ENCODE data around the gene QKI. TPM values are rescaled to one million over a fixed set of nuclear protein-coding genes. Genes with fewer than 3 reads are reported as not detected.

Gene QKI
- polyA plus RNA-seq, 1 donor (not counting 4 experiments of a cell fraction or from before 2014, with no cell fraction given): 53.3 TPM

GRCh38 chr6:163444077-163444476, 29.6 kb downstream of the QKI start:
- no peaks in the 10 kb centered on the region for H3K27me3 ChIP-seq (ENCODE audit: control insufficient read depth, extremely low read depth, insufficient read depth, low read length)
- no peak overlapping the region for H2AFZ ChIP-seq (ENCODE audit: control insufficient read depth, low read length)
- H3K27ac ChIP-seq (ENCODE audit: control insufficient read depth, insufficient read depth, low read length): no peak overlapping the region
- no peak overlapping the region for H3K4me2 ChIP-seq (ENCODE audit: control insufficient read depth, extremely low read depth, insufficient read depth, low read depth, low read length)
- dilution Hi-C loops (cut with MboI; ENCODE audit: extremely low pct_ligation_motif_present, low sequenced_read_pairs): no loop called here
- no peak overlapping the region for H3K9ac ChIP-seq (ENCODE audit: control insufficient read depth, extremely low read depth, insufficient read depth, low read length)
- TF ChIP-seq CTCF (optimal IDR thresholded peaks at IDR 0.05 in 1 of 3, IDR thresholded peaks at IDR 0.05 in 1 of 3, conservative IDR thresholded peaks at IDR 0.05 in 1 of 3; ENCODE audit: extremely low read depth in 1 of 3, insufficient read depth in 2 of 3, low read length in 3 of 3) (no peak), EZH2 (IDR thresholded peaks at IDR 0.05; ENCODE audit: low read length) (no peak)
- peaks cover 6% of the 10 kb centered on the region for H4K20me1 ChIP-seq (ENCODE audit: control insufficient read depth, extremely low read depth, insufficient read depth, low read length)
- no peaks in the 10 kb centered on the region for H3K36me3 ChIP-seq (ENCODE audit: control insufficient read depth in 2 of 2, extremely low read depth in 1 of 2, insufficient read depth in 2 of 2, low read length in 2 of 2)
- peaks cover 7% of the 10 kb centered on the region for H3K9me1 ChIP-seq (ENCODE audit: control insufficient read depth, extremely low read depth, insufficient read depth, low read length)
- H3K4me1 ChIP-seq (ENCODE audit: control insufficient read depth, extremely low read depth, insufficient read depth, low read length): peaks cover 13% of the 10 kb centered on the region
- no peak overlapping the region for H3K4me3 ChIP-seq (ENCODE audit: control insufficient read depth in 2 of 3, extremely low read depth in 1 of 3, insufficient read depth in 2 of 3, low read depth in 1 of 3, low read length in 3 of 3)
- peaks cover 98% of the 10 kb centered on the region for H3K79me2 ChIP-seq (ENCODE audit: control insufficient read depth, insufficient read depth, low read length)
- FAIRE-seq (no peak), DNase-seq (ENCODE audit: low read depth, low spot score) (no peak)
- no peaks in the 10 kb centered on the region for H3K9me3 ChIP-seq (ENCODE audit: control insufficient read depth, low read depth, low read length)

- Histone ChIP-seq H3K27ac (ENCODE audit: control insufficient read depth, insufficient read depth, low read length) (no peak overlapping the region), H3K27me3 (ENCODE audit: control insufficient read depth, extremely low read depth, insufficient read depth, low read length) (no peaks in the 10 kb centered on the region), H3K4me2 (ENCODE audit: control insufficient read depth, extremely low read depth, insufficient read depth, low read depth, low read length) (no peak overlapping the region), H3K36me3 (ENCODE audit: control insufficient read depth in 2 of 2, extremely low read depth in 1 of 2, insufficient read depth in 2 of 2, low read length in 2 of 2) (no peaks in the 10 kb centered on the region), H4K20me1 (ENCODE audit: control insufficient read depth, extremely low read depth, insufficient read depth, low read length) (peaks cover 12% of the 10 kb centered on the region), H3K79me2 (ENCODE audit: control insufficient read depth, insufficient read depth, low read length) (peaks cover 98% of the 10 kb centered on the region), H3K9me3 (ENCODE audit: control insufficient read depth, low read depth, low read length) (no peaks in the 10 kb centered on the region), H3K9ac (ENCODE audit: control insufficient read depth, extremely low read depth, insufficient read depth, low read length) (no peak overlapping the region), H2AFZ (ENCODE audit: control insufficient read depth, low read length) (no peak overlapping the region), H3K4me1 (ENCODE audit: control insufficient read depth, extremely low read depth, insufficient read depth, low read length) (peaks cover 7% of the 10 kb centered on the region), H3K9me1 (ENCODE audit: control insufficient read depth, extremely low read depth, insufficient read depth, low read length) (peaks cover 7% of the 10 kb centered on the region), H3K4me3 (ENCODE audit: control insufficient read depth in 2 of 3, extremely low read depth in 1 of 3, insufficient read depth in 2 of 3, low read depth in 1 of 3, low read length in 3 of 3) (no peak overlapping the region)
- no peak for DNase-seq (ENCODE audit: low read depth, low spot score)
- dilution Hi-C loops (cut with MboI; ENCODE audit: extremely low pct_ligation_motif_present, low sequenced_read_pairs): no loop called here
- TF ChIP-seq CTCF (optimal IDR thresholded peaks at IDR 0.05 in 1 of 3, IDR thresholded peaks at IDR 0.05 in 1 of 3, conservative IDR thresholded peaks at IDR 0.05 in 1 of 3; ENCODE audit: extremely low read depth in 1 of 3, insufficient read depth in 2 of 3, low read length in 3 of 3) (no peak), EZH2 (IDR thresholded peaks at IDR 0.05; ENCODE audit: low read length) (no peak)
- FAIRE-seq: no peak
Observed at GRCh38 chr6:163446549-163446948, 32.0 kb downstream of the QKI start.

All from keratinocyte (primary cell).